Measurements from ENCODE around the gene PHF21A. TPM values are rescaled to one million over a fixed set of nuclear protein-coding genes. Genes with fewer than 3 reads are reported as not detected.

PHF21A gene
- polyA plus RNA-seq, 3 donors, result 6.2 to 95.2 (median 14.0) TPM

- TF ChIP-seq, protein P1, sequence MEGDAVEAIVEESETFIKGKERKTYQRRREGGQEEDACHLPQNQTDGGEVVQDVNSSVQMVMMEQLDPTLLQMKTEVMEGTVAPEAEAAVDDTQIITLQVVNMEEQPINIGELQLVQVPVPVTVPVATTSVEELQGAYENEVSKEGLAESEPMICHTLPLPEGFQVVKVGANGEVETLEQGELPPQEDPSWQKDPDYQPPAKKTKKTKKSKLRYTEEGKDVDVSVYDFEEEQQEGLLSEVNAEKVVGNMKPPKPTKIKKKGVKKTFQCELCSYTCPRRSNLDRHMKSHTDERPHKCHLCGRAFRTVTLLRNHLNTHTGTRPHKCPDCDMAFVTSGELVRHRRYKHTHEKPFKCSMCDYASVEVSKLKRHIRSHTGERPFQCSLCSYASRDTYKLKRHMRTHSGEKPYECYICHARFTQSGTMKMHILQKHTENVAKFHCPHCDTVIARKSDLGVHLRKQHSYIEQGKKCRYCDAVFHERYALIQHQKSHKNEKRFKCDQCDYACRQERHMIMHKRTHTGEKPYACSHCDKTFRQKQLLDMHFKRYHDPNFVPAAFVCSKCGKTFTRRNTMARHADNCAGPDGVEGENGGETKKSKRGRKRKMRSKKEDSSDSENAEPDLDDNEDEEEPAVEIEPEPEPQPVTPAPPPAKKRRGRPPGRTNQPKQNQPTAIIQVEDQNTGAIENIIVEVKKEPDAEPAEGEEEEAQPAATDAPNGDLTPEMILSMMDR (IDR thresholded peaks at IDR 0.05), result no peak
- Histone ChIP-seq H3K9ac (ENCODE audit: insufficient read depth, low read length, poor library complexity, severe bottlenecking) (peak overlapping the region; percentile 90), H4K20me1 (ENCODE audit: insufficient read depth, low read length) (peaks cover 16% of the 10 kb centered on the region), H3K79me2 (ENCODE audit: insufficient read depth, low read length) (peaks cover 29% of the 10 kb centered on the region), H3K27ac (ENCODE audit: low read depth in 1 of 2, low read length in 2 of 2) (no peak overlapping the region), H3K4me2 (replicated peaks; ENCODE audit: extremely low read depth, low read length, poor library complexity, severe bottlenecking) (peak overlapping the region; percentile 92), H3K4me3 (replicated peaks in 1 of 3; ENCODE audit: low read depth in 2 of 3, low read length in 3 of 3) (peak overlapping the region in 2 of 3 experiments; percentile 82 to 91), H2AFZ (ENCODE audit: insufficient read depth, low read depth, low read length, poor library complexity, severe bottlenecking) (peak overlapping the region; percentile 96), H3K27me3 (ENCODE audit: control insufficient read depth in 2 of 2, insufficient read depth in 2 of 2, low read length in 2 of 2) (peaks cover 6 to 23% of the 10 kb centered on the region in 2 donors), H3K4me1 (ENCODE audit: control insufficient read depth in 1 of 2, insufficient read depth in 2 of 2, low read length in 2 of 2) (peaks cover 20 to 35% of the 10 kb centered on the region in 2 donors), H3K36me3 (replicated peaks in 1 of 2; ENCODE audit: control insufficient read depth in 1 of 2, insufficient read depth in 2 of 2, low read length in 2 of 2) (peaks cover 21 to 24% of the 10 kb centered on the region in 2 donors), H3K9me3 (replicated peaks in 1 of 2; ENCODE audit: control insufficient read depth in 1 of 2, insufficient read depth in 1 of 2, low read length in 2 of 2) (no peaks in the 10 kb centered on the region)
- intact Hi-C loops (cut with micrococcal nuclease), result loop anchor here (5.0 to 10.0 kb wide), 2 partner anchors 72 to 696 kb away; partner anchors contain the start of genes CRY2 (in 2 of the 2), ATG13 (in 1 of the 2) and HARBI1 (in 1 of the 2)
- peaks cover 36% of the 10 kb centered on the region for H3K4me1 Mint-ChIP-seq
- H3K36me3 Mint-ChIP-seq, result peaks cover 27 to 28% of the 10 kb centered on the region in 2 donors
- H3K27me3 Mint-ChIP-seq (ENCODE audit: low read depth in 3 of 3), result peaks cover 15 to 29% (median 24%) of the 10 kb centered on the region in 3 donors
- H3K27ac Mint-ChIP-seq, result peak overlapping the region in 4 of 7 donors; percentile 28 to 98 (median 96)
- peaks cover 0 to 10% (median 4%) of the 10 kb centered on the region in 7 donors for H3K9me3 Mint-ChIP-seq
- no peak for DNase-seq
- 41% methylated on average over 3 of the region's 7 CpGs for WGBS (ENCODE audit: insufficient coverage)
- peak overlapping the region; percentile 97 to 98 for H3K4me3 Mint-ChIP-seq
Measured at GRCh38 chr11:45918962-45919675, 202.1 kb downstream of the PHF21A start.

DNA sequence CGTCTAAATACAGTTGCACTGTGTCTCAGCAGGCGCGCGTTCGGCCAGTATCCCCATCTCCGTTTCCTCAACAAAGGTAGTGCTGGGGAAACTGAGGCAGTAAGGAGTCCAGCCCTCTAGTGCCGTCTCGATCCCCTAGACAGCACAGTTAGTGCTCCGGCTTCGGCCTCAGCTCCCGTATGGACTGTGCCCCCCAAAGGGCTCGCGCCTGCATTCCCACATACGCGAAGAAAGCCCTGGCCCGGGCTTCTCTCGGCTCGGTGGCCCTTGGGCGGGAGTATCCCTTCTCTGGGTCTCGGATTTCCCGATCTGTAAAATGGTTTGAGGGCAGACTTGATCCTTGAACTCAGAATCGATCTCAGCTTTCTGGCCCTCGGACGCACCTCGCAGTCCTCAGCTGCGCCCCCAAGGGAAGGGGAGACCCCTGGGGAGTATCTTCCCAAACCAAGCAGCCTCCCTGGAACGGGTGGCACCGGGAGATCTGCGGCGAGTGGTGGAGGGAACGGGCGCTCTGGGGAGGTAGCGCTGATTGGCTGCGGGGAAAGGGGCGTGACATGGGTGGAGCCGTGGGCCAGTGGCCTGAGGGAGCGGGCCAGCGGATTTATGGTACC, 202.8 kb downstream of the PHF21A start:
- intact Hi-C loops (cut with micrococcal nuclease), result loop anchor here (5.0 to 10.0 kb wide), 2 partner anchors 71 to 696 kb away; partner anchors contain the start of genes CRY2 (in 2 of the 2), ATG13 (in 1 of the 2) and HARBI1 (in 1 of the 2)
- Histone ChIP-seq H3K79me2 (ENCODE audit: insufficient read depth, low read length) (peaks cover 29% of the 10 kb centered on the region), H3K4me2 (replicated peaks; ENCODE audit: extremely low read depth, low read length, poor library complexity, severe bottlenecking) (peak overlapping the region; percentile 92), H3K9me3 (replicated peaks in 1 of 2; ENCODE audit: control insufficient read depth in 1 of 2, insufficient read depth in 1 of 2, low read length in 2 of 2) (no peaks in the 10 kb centered on the region), H3K9ac (ENCODE audit: insufficient read depth, low read length, poor library complexity, severe bottlenecking) (peak overlapping the region; percentile 90), H3K4me3 (replicated peaks in 1 of 3; ENCODE audit: low read depth in 2 of 3, low read length in 3 of 3) (peak overlapping the region; percentile 71 to 91 (median 82)), H2AFZ (ENCODE audit: insufficient read depth, low read depth, low read length, poor library complexity, severe bottlenecking) (peak overlapping the region; percentile 96), H3K36me3 (replicated peaks in 1 of 2; ENCODE audit: control insufficient read depth in 1 of 2, insufficient read depth in 2 of 2, low read length in 2 of 2) (peaks cover 28 to 30% of the 10 kb centered on the region in 2 donors), H3K4me1 (ENCODE audit: control insufficient read depth in 1 of 2, insufficient read depth in 2 of 2, low read length in 2 of 2) (peaks cover 20 to 35% of the 10 kb centered on the region in 2 donors), H3K27me3 (ENCODE audit: control insufficient read depth in 2 of 2, insufficient read depth in 2 of 2, low read length in 2 of 2) (peaks cover 6 to 20% of the 10 kb centered on the region in 2 donors), H4K20me1 (ENCODE audit: insufficient read depth, low read length) (peaks cover 21% of the 10 kb centered on the region), H3K27ac (ENCODE audit: low read depth in 1 of 2, low read length in 2 of 2) (peak overlapping the region; percentile 93 to 96)
- 0% methylated on average over 31 of the region's 38 CpGs for WGBS (ENCODE audit: insufficient coverage)
- peaks cover 33 to 35% of the 10 kb centered on the region in 2 donors for H3K36me3 Mint-ChIP-seq
- peaks cover 11 to 23% (median 17%) of the 10 kb centered on the region in 3 donors for H3K27me3 Mint-ChIP-seq (ENCODE audit: low read depth in 3 of 3)
- H3K9me3 Mint-ChIP-seq, result peaks cover 0 to 9% (median 3%) of the 10 kb centered on the region in 7 donors
- peaks cover 33% of the 10 kb centered on the region for H3K4me1 Mint-ChIP-seq
- H3K27ac Mint-ChIP-seq, result peak overlapping the region; percentile 96 to 99 (median 98)
- H3K4me3 Mint-ChIP-seq, result peak overlapping the region; percentile 97 to 98
- peak; percentile 60 to 73 (median 73) for DNase-seq
- TF ChIP-seq, protein P1 (IDR thresholded peaks at IDR 0.05), result no peak

Data from CD14-positive monocyte (primary cell).